Ascending aorta (tissue), 2 donors: ENCODE measurements around the gene KLF1. TPM values are rescaled to one million over a fixed set of nuclear protein-coding genes. Genes with fewer than 3 reads are reported as not detected.
"Not testable (repeated sequence)": the region's sequence is repeated elsewhere in the genome, so short reads cannot be mapped to it uniquely, and the experiment has no call there.

Source experiments
- DNase-seq, 2 donors: peaks; one replicate each; pipeline ENCODE4 v3.0.0-alpha.2; 2019; ENCODE audit warnings: low spot score in 2 of 2
- H3K27ac ChIP-seq, 2 donors: fragments of 200-600 bp; sonication (generic); one replicate each; pipeline ENCODE4 v1.5.1; 2016 to 2017; ENCODE audit warnings: mild to moderate bottlenecking in 1 of 2
- H3K27me3 ChIP-seq: fragments of 200-600 bp; sonication (generic); one replicate; pipeline ENCODE4 v1.5.1; 2017
- H3K36me3 ChIP-seq, 2 donors: fragments of 200-600 bp; sonication (generic); one replicate each; pipeline ENCODE4 v1.5.1; 2016
- H3K4me1 ChIP-seq, 2 donors: fragments of 200-600 bp; sonication (generic); one replicate each; pipeline ENCODE4 v1.5.1; 2016 to 2017; ENCODE audit warnings: mild to moderate bottlenecking in 1 of 2
- H3K4me3 ChIP-seq, 2 donors: fragments of 200-600 bp; sonication (generic); one replicate each; pipeline ENCODE4 v1.5.1; 2016 to 2017; ENCODE audit warnings: mild to moderate bottlenecking in 1 of 2
- H3K9me3 ChIP-seq, 2 donors: fragments of 200-600 bp; sonication (generic); one replicate each; pipeline ENCODE4 v1.5.1; 2016
- CTCF ChIP-seq, 3 experiments: fragments of 200-600 bp in 2 of 3; fragments of 450-650 bp in 1 of 3; sonication (generic) in 2 of 3; IDR thresholded peaks; one replicate each; pipeline ENCODE4 v1.5.1; 2016 to 2019; ENCODE audit warnings: antibody characterized with exemption in 3 of 3, mild to moderate bottlenecking in 1 of 3, moderate library complexity in 1 of 3
- intact Hi-C: fragments of 100-400 bp; cut with DNase I; formaldehyde crosslinking; loops from one replicate; pipeline ENCODE4 v1.15.1; 2023
- total RNA-seq: library from RNA; depleted of rRNA; stranded (reverse); fragments of >200 nt; gene quantifications from one replicate; pipeline ENCODE4 v1.1.0, GENCODE V29; 2016

The KLF1 gene
- total RNA-seq, 1 donor from 2014 or later: not detected

- Histone ChIP-seq H3K27ac (no peak overlapping the region), H3K4me3 (no peak overlapping the region), H3K9me3 (no peaks in the 10 kb centered on the region), H3K36me3 (peaks cover 27 to 31% of the 10 kb centered on the region in 2 donors), H3K4me1 (no peaks in the 10 kb centered on the region), H3K27me3 (no peaks in the 10 kb centered on the region)
- no peak for TF ChIP-seq CTCF (IDR thresholded peaks at IDR 0.05)
- no peak for DNase-seq
- intact Hi-C loops: no loop called here
These were observed 13.0 kb upstream of the KLF1 start for GRCh38 chr19:12899891-12900518.

- DNase-seq: no peak
- H3K27ac ChIP-seq: no peak overlapping the region
- H3K9me3 ChIP-seq: no peaks in the 10 kb centered on the region
- H3K4me1 ChIP-seq: peaks cover 6 to 7% of the 10 kb centered on the region in 2 donors
- no peak for TF ChIP-seq CTCF (IDR thresholded peaks at IDR 0.05)
- no peaks in the 10 kb centered on the region for H3K27me3 ChIP-seq
- intact Hi-C loops: no loop called here
- H3K36me3 ChIP-seq: peaks cover 37 to 47% of the 10 kb centered on the region in 2 donors
- H3K4me3 ChIP-seq: no peak overlapping the region
These were observed 9.5 kb upstream of the KLF1 start for GRCh38 chr19:12896460-12896859.

GRCh38 chr19:12893582-12893981, 6.6 kb upstream of the KLF1 start:
- no peak for TF ChIP-seq CTCF (IDR thresholded peaks at IDR 0.05)
- intact Hi-C loops: loop anchor here (5.0 kb wide), 1 partner anchor 44 kb away; the partner anchor contains the start of gene CALR
- Histone ChIP-seq H3K27ac (no peak overlapping the region), H3K36me3 (peaks cover 30 to 39% of the 10 kb centered on the region in 2 donors), H3K4me1 (peaks cover 8 to 10% of the 10 kb centered on the region in 2 donors), H3K27me3 (no peaks in the 10 kb centered on the region), H3K9me3 (no peaks in the 10 kb centered on the region), H3K4me3 (no peak overlapping the region)
- no peak for DNase-seq

- peaks cover 8 to 10% of the 10 kb centered on the region in 2 donors for H3K4me1 ChIP-seq
- peak overlapping the region; percentile 77 to 92 for H3K4me3 ChIP-seq
- peak overlapping the region; percentile 59 to 78 for H3K27ac ChIP-seq
- peaks cover 18 to 24% of the 10 kb centered on the region in 2 donors for H3K36me3 ChIP-seq
- H3K9me3 ChIP-seq: no peaks in the 10 kb centered on the region
- intact Hi-C loops: loop anchor here (1.0 to 5.0 kb wide), 2 partner anchors 28 to 46 kb away; partner anchors contain the start of genes CALR and SYCE2
- DNase-seq: no peak
- no peak for TF ChIP-seq CTCF (IDR thresholded peaks at IDR 0.05)
- H3K27me3 ChIP-seq: no peaks in the 10 kb centered on the region
These were observed 4.6 kb upstream of the KLF1 start for GRCh38 chr19:12891553-12892021.

GRCh38 chr19:12890787-12891552, 4.0 kb upstream of the KLF1 start, which contains the start of gene GCDH:
GCDH (plus strand) TSS chr19:12891160; CDS start chr19:12891305, 145 bp downstream.
- no peaks in the 10 kb centered on the region for H3K9me3 ChIP-seq
- H3K27ac ChIP-seq: peak within 1 kb of the TSS; percentile 59 to 78
- H3K36me3 ChIP-seq: peaks cover 12 to 18% of the 10 kb centered on the region in 2 donors
- intact Hi-C loops: loop anchor here (1.0 to 5.0 kb wide), 3 partner anchors 28 to 154 kb away; partner anchors contain the start of genes CALR, GET3 and SYCE2
- no peaks in the 10 kb centered on the region for H3K27me3 ChIP-seq
- TF ChIP-seq CTCF (IDR thresholded peaks at IDR 0.05): no peak
- peaks cover 8 to 10% of the 10 kb centered on the region in 2 donors for H3K4me1 ChIP-seq
- H3K4me3 ChIP-seq: peak within 1 kb of the TSS; percentile 77 to 92
- DNase-seq: peak; percentile 97 to 99

GRCh38 chr19:12890299-12890786, 3.3 kb upstream of the KLF1 start:
- H3K27me3 ChIP-seq, DNase-seq, H3K9me3 ChIP-seq: not testable (repeated sequence)
- Histone ChIP-seq H3K27ac (peak overlapping the region; percentile 36 to 54), H3K4me1 (peaks cover 10 to 15% of the 10 kb centered on the region in 2 donors), H3K36me3 (peaks cover 10 to 16% of the 10 kb centered on the region in 2 donors), H3K4me3 (peak overlapping the region in 1 of 2 donors; percentile 92)
- intact Hi-C loops: loop anchor here (1.0 to 5.0 kb wide), 2 partner anchors 47 to 153 kb away; partner anchors contain the start of genes CALR and GET3
